ENCODE results near the gene PCNT. TPM values are rescaled to one million over a fixed set of nuclear protein-coding genes. Genes with fewer than 3 reads are reported as not detected.

PCNT gene
- total and polyA plus RNA-seq, 9 of the 15 experiments (the other 6 are each of a cell fraction or from before 2014, with no cell fraction given), result 9.1 to 53.5 (median 31.3) TPM

GRCh38 chr21:46285761-46286647, 38.0 kb upstream of the PCNT start, which contains the start of gene YBEY (continued):
- TF ChIP-seq CHD7 (IDR thresholded peaks at IDR 0.05; ENCODE audit: low read depth, low read length), result no peak
- TF ChIP-seq, protein P1, sequence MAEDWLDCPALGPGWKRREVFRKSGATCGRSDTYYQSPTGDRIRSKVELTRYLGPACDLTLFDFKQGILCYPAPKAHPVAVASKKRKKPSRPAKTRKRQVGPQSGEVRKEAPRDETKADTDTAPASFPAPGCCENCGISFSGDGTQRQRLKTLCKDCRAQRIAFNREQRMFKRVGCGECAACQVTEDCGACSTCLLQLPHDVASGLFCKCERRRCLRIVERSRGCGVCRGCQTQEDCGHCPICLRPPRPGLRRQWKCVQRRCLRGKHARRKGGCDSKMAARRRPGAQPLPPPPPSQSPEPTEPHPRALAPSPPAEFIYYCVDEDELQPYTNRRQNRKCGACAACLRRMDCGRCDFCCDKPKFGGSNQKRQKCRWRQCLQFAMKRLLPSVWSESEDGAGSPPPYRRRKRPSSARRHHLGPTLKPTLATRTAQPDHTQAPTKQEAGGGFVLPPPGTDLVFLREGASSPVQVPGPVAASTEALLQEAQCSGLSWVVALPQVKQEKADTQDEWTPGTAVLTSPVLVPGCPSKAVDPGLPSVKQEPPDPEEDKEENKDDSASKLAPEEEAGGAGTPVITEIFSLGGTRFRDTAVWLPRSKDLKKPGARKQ (CRISPR knock-in tag; IDR thresholded peaks at IDR 0.05), result no peak
- TF ChIP-seq MAFK (IDR thresholded peaks at IDR 0.05; ENCODE audit: low read length), result 0 out of 2 replicates have a peak, but pooled peaks have one; percentile 15
- peak; percentile 95 for TF ChIP-seq POLR2G (IDR thresholded peaks at IDR 0.05; ENCODE audit: low read depth, low read length)
- peak; percentile 70; the same call in 1 of the 2 replicates for TF ChIP-seq ZFPM2 (CRISPR knock-in tag; IDR thresholded peaks at IDR 0.05)
- peak; percentile 67 to 73 for TF ChIP-seq NRF1 (conservative IDR thresholded peaks at IDR 0.05 in 1 of 2, IDR thresholded peaks at IDR 0.05 in 1 of 2)
- peak; percentile 93 for TF ChIP-seq FUS (optimal IDR thresholded peaks at IDR 0.05; ENCODE audit: low read depth, low read length)
- TF ChIP-seq TEAD2 (tag; IDR thresholded peaks at IDR 0.05), result 0 out of 2 replicates have a peak, but pooled peaks have one; percentile 18
- TF ChIP-seq NELFE (IDR thresholded peaks at IDR 0.05; ENCODE audit: insufficient read depth, insufficient read length), result no peak
- TF ChIP-seq ZNF766 (CRISPR knock-in tag; conservative IDR thresholded peaks at IDR 0.05), result no peak
- TF ChIP-seq SAFB (IDR thresholded peaks at IDR 0.05; ENCODE audit: borderline replicate concordance, low read depth, low read length), result peak; percentile 68; the same call in 1 of the 2 replicates
- TF ChIP-seq ATF1 (CRISPR knock-in tag; IDR thresholded peaks at IDR 0.05), result peak; percentile 19; the same call in 1 of the 2 replicates
- TF ChIP-seq ATF1 (tag; IDR thresholded peaks at IDR 0.05), result peak; percentile 86
- TF ChIP-seq CEBPB (tag; IDR thresholded peaks at IDR 0.05), result no peak
- no peak for TF ChIP-seq RBM22 (IDR thresholded peaks at IDR 0.05; ENCODE audit: low read depth, low read length, poor library complexity, severe bottlenecking)
